DMS53 treated with DMSO at 0.1 percent for 48 hours (cell line): ENCODE data around the gene PGAP1.

Source experiments
- DNase-seq: peaks from one replicate; lab custom pipeline; 2025; ENCODE audit not compliant: unreplicated experiment; lab: John Stamatoyannopoulos, UW

The PGAP1 gene

GRCh38 chr2:196926562-196927375, at the start of gene PGAP1:
PGAP1 (minus strand) TSS chr2:196926707; CDS start chr2:196926616, 91 bp downstream.
- peak; percentile 89 for DNase-seq

GRCh38 chr2:196974970-196975369, 48.5 kb upstream of the PGAP1 start:
- no peak for DNase-seq

- no peak for DNase-seq
Measured at GRCh38 chr2:196971574-196972279, 45.2 kb upstream of the PGAP1 start.

- no peak for DNase-seq
Measured at GRCh38 chr2:196970099-196970498, 43.6 kb upstream of the PGAP1 start.

- no peak for DNase-seq
Measured at GRCh38 chr2:196968516-196968915, 42.0 kb upstream of the PGAP1 start.

GRCh38 chr2:196967775-196968174, 41.3 kb upstream of the PGAP1 start:
- no peak for DNase-seq

GRCh38 chr2:196967116-196967515, 40.6 kb upstream of the PGAP1 start:
- DNase-seq: no peak

- DNase-seq: no peak
Measured at GRCh38 chr2:196966061-196966460, 39.6 kb upstream of the PGAP1 start.

- no peak for DNase-seq
Measured at GRCh38 chr2:196965651-196966050, 39.1 kb upstream of the PGAP1 start.

- DNase-seq: no peak
Measured at GRCh38 chr2:196963961-196964360, 37.5 kb upstream of the PGAP1 start.

GRCh38 chr2:196963043-196963442, 36.5 kb upstream of the PGAP1 start:
- DNase-seq: no peak

- DNase-seq: no peak
Measured at GRCh38 chr2:196962325-196962724, 35.8 kb upstream of the PGAP1 start.

GRCh38 chr2:196961889-196962288, 35.4 kb upstream of the PGAP1 start:
- DNase-seq: no peak

- peak; percentile 25 for DNase-seq
Measured at GRCh38 chr2:196959734-196960338, 33.3 kb upstream of the PGAP1 start.

- no peak for DNase-seq
Measured at GRCh38 chr2:196959281-196959680, 32.8 kb upstream of the PGAP1 start.

GRCh38 chr2:196957881-196958525, 31.5 kb upstream of the PGAP1 start:
- no peak for DNase-seq

GRCh38 chr2:196957442-196957841, 30.9 kb upstream of the PGAP1 start:
- DNase-seq: no peak

GRCh38 chr2:196956069-196956468, 29.6 kb upstream of the PGAP1 start:
- DNase-seq: no peak

GRCh38 chr2:196955036-196955435, 28.5 kb upstream of the PGAP1 start:
- no peak for DNase-seq

GRCh38 chr2:196954001-196954400, 27.5 kb upstream of the PGAP1 start:
- no peak for DNase-seq

- no peak for DNase-seq
Measured at GRCh38 chr2:196952936-196953335, 26.4 kb upstream of the PGAP1 start.
